ACHN (cell line): ENCODE results near the gene GPR21.

Experiments used
- DNase-seq: peaks from one replicate; pipeline ENCODE4 v3.0.0-alpha.2; 2015
- in situ Hi-C: cut with HindIII; loops from 2 replicates; pipeline ENCODE4 v1.10.0; 2017; ENCODE audit warnings: low sequenced_read_pairs, low pct_ligation_motif_present, low pct_unique_long_range_greater_than_20kb

The GPR21 gene

GRCh38 chr9:123033352-123033751, at the start of gene GPR21:
GPR21 (plus strand) TSS chr9:123033667; CDS start chr9:123034567, 900 bp downstream.
- in situ Hi-C loops = no loop called here
- DNase-seq = no peak

- in situ Hi-C loops = no loop called here
- DNase-seq = no peak
Measured at GRCh38 chr9:122986010-122986409, 47.5 kb upstream of the GPR21 start.

- in situ Hi-C loops = no loop called here
- DNase-seq = no peak
Measured at GRCh38 chr9:122988141-122988540, 45.3 kb upstream of the GPR21 start.

GRCh38 chr9:122988920-122989621, 44.4 kb upstream of the GPR21 start:
- no peak for DNase-seq
- in situ Hi-C loops = no loop called here

- in situ Hi-C loops = no loop called here
- DNase-seq = peak; percentile 58
Measured at GRCh38 chr9:122991370-122991830, 42.1 kb upstream of the GPR21 start.

- in situ Hi-C loops = no loop called here
- no peak for DNase-seq
Measured at GRCh38 chr9:122996586-122996985, 36.9 kb upstream of the GPR21 start.

GRCh38 chr9:122998448-122998847, 35.0 kb upstream of the GPR21 start:
- in situ Hi-C loops = no loop called here
- DNase-seq = no peak

GRCh38 chr9:123000371-123001068, 32.9 kb upstream of the GPR21 start:
- in situ Hi-C loops = no loop called here
- DNase-seq = no peak

- DNase-seq = no peak
- in situ Hi-C loops = no loop called here
Measured at GRCh38 chr9:123002754-123003153, 30.7 kb upstream of the GPR21 start.

- in situ Hi-C loops = no loop called here
- no peak for DNase-seq
Measured at GRCh38 chr9:123003466-123003865, 30.0 kb upstream of the GPR21 start.

GRCh38 chr9:123005964-123006363, 27.5 kb upstream of the GPR21 start:
- no peak for DNase-seq
- in situ Hi-C loops = no loop called here

- in situ Hi-C loops = no loop called here
- no peak for DNase-seq
Measured at GRCh38 chr9:123007269-123007668, 26.2 kb upstream of the GPR21 start.

- no peak for DNase-seq
- in situ Hi-C loops = no loop called here
Measured at GRCh38 chr9:123008909-123009308, 24.6 kb upstream of the GPR21 start.

GRCh38 chr9:123011380-123011779, 22.1 kb upstream of the GPR21 start:
- in situ Hi-C loops = no loop called here
- no peak for DNase-seq

- in situ Hi-C loops = no loop called here
- DNase-seq = no peak
Measured at GRCh38 chr9:123011878-123012528, 21.5 kb upstream of the GPR21 start.

GRCh38 chr9:123016631-123017030, 16.8 kb upstream of the GPR21 start:
- in situ Hi-C loops = no loop called here

GRCh38 chr9:123020796-123021195, 12.7 kb upstream of the GPR21 start:
- DNase-seq = no peak
- in situ Hi-C loops = no loop called here

More at GRCh38 chr9:123016631-123017030, 16.8 kb upstream of the GPR21 start:
- no peak for DNase-seq

GRCh38 chr9:123026425-123026824, 7.0 kb upstream of the GPR21 start:
- no peak for DNase-seq
- in situ Hi-C loops = no loop called here

GRCh38 chr9:123027517-123027916, 6.0 kb upstream of the GPR21 start:
- no peak for DNase-seq
- in situ Hi-C loops = no loop called here
